ENCODE results near the gene TRAFD1.

The TRAFD1 gene

GRCh38 chr12:112167718-112168525 is 42.6 kb downstream of the TRAFD1 start:
- ChIA-PET POLR2A (no interaction called here), CTCF (no interaction called here)
- TF ChIP-seq ZNF384 (IDR thresholded peaks at IDR 0.05) = no peak
- no peak for TF ChIP-seq SP1 (IDR thresholded peaks at IDR 0.05)
- no peak for TF ChIP-seq NFRKB (IDR thresholded peaks at IDR 0.05)
- no peak for TF ChIP-seq PKNOX1 (IDR thresholded peaks at IDR 0.05)
- no peak for TF ChIP-seq CTBP1 (IDR thresholded peaks at IDR 0.05; ENCODE audit: borderline replicate concordance)
- no peak for TF ChIP-seq FOXK2 (IDR thresholded peaks at IDR 0.05)
- no peak for TF ChIP-seq LEF1 (IDR thresholded peaks at IDR 0.05; ENCODE audit: borderline replicate concordance)
- no peak for TF ChIP-seq HDGF (IDR thresholded peaks at IDR 0.05; ENCODE audit: borderline replicate concordance)
- TF ChIP-seq TARDBP (IDR thresholded peaks at IDR 0.05) = no peak
- TF ChIP-seq ELF4 (IDR thresholded peaks at IDR 0.05) = no peak
- no peak for TF ChIP-seq FOXA1 (IDR thresholded peaks at IDR 0.05)
- no peak for TF ChIP-seq FOXM1 (IDR thresholded peaks at IDR 0.05; ENCODE audit: borderline replicate concordance)
- TF ChIP-seq SUZ12 (IDR thresholded peaks at IDR 0.05) = no peak
- no peak for TF ChIP-seq BHLHE40 (IDR thresholded peaks at IDR 0.05; ENCODE audit: borderline replicate concordance)
- no peak for DNase-seq (ENCODE audit: extremely low spot score)

DNA sequence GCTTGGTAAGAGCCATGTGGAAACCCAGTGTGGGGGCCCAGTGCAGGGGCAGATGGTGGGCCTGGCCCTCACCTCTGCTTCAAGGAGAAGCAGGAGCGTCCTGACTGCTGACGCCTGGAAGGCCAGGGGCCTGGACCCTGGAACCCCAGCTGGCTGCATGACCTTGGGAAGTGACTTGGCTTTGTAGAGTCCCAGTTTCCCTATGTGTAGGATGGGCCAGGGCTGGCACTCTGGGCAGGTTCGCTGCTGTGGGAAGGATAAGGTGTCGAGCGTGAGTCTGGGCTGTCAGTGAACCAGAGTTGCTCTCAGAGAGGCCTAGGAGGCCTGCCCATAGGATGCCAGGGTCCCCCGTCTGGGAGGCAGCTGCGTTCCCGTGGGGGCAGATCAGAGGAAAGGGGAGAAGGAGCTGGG is 43.2 kb downstream of the TRAFD1 start:
- CTCF ChIA-PET = no interaction called here
- no peak for DNase-seq (ENCODE audit: extremely low spot score)
- POLR2A ChIA-PET = no interaction called here
- TF ChIP-seq SP1 (IDR thresholded peaks at IDR 0.05) (no peak), FOXA1 (IDR thresholded peaks at IDR 0.05) (no peak), L3MBTL2 (conservative IDR thresholded peaks at IDR 0.05) (no peak), ARNT (IDR thresholded peaks at IDR 0.05) (no peak), ELF4 (IDR thresholded peaks at IDR 0.05) (no peak), CTBP1 (IDR thresholded peaks at IDR 0.05; ENCODE audit: borderline replicate concordance) (no peak), FOXM1 (IDR thresholded peaks at IDR 0.05; ENCODE audit: borderline replicate concordance) (no peak), TARDBP (IDR thresholded peaks at IDR 0.05) (no peak), SUZ12 (IDR thresholded peaks at IDR 0.05) (no peak), FOXK2 (IDR thresholded peaks at IDR 0.05) (no peak), ZNF384 (IDR thresholded peaks at IDR 0.05) (no peak)

GRCh38 chr12:112169161-112169872 is 44.0 kb downstream of the TRAFD1 start:
- ChIA-PET CTCF (no interaction called here), POLR2A (no interaction called here)
- no peak for DNase-seq (ENCODE audit: extremely low spot score)
- TF ChIP-seq L3MBTL2 (conservative IDR thresholded peaks at IDR 0.05) = no peak
- TF ChIP-seq FOXK2 (IDR thresholded peaks at IDR 0.05) = no peak
- no peak for TF ChIP-seq CTBP1 (IDR thresholded peaks at IDR 0.05; ENCODE audit: borderline replicate concordance)
- no peak for TF ChIP-seq SP1 (IDR thresholded peaks at IDR 0.05)
- TF ChIP-seq PKNOX1 (IDR thresholded peaks at IDR 0.05) = no peak
- TF ChIP-seq SUZ12 (IDR thresholded peaks at IDR 0.05) = no peak
- no peak for TF ChIP-seq ELF4 (IDR thresholded peaks at IDR 0.05)
- TF ChIP-seq FOXM1 (IDR thresholded peaks at IDR 0.05; ENCODE audit: borderline replicate concordance) = no peak
- TF ChIP-seq ZNF384 (IDR thresholded peaks at IDR 0.05) = no peak
- TF ChIP-seq LEF1 (IDR thresholded peaks at IDR 0.05; ENCODE audit: borderline replicate concordance) = no peak
- no peak for TF ChIP-seq HDGF (IDR thresholded peaks at IDR 0.05; ENCODE audit: borderline replicate concordance)
- TF ChIP-seq TARDBP (IDR thresholded peaks at IDR 0.05) = no peak
- TF ChIP-seq NFRKB (IDR thresholded peaks at IDR 0.05) = no peak
- TF ChIP-seq ARNT (IDR thresholded peaks at IDR 0.05) = no peak
- TF ChIP-seq FOXA1 (IDR thresholded peaks at IDR 0.05) = no peak

DNA sequence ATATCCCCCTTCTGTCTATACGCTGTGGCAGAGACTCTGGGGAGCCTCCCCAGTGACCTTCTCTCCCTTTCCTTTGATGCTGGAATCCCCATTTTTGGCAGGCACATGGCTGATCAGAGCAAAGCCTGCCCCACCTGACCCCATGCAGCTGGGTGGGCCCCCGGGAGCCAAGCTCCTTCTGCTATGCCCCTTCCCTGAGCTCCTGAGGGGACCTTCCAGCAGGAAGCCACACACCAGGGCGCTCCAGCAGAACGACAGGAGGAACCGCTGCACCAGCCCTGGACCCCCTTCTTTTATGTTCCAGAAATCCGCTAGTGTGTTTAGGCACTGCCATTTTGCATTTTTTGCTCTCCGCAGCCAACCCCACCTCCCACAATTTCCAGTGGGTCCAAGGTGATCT is 44.6 kb downstream of the TRAFD1 start:
- DNase-seq (ENCODE audit: extremely low spot score) = no peak
- CTCF ChIA-PET = no interaction called here
- TF ChIP-seq TARDBP (IDR thresholded peaks at IDR 0.05) (no peak), CTBP1 (IDR thresholded peaks at IDR 0.05; ENCODE audit: borderline replicate concordance) (no peak), PKNOX1 (IDR thresholded peaks at IDR 0.05) (no peak)
- POLR2A ChIA-PET = no interaction called here

DNA sequence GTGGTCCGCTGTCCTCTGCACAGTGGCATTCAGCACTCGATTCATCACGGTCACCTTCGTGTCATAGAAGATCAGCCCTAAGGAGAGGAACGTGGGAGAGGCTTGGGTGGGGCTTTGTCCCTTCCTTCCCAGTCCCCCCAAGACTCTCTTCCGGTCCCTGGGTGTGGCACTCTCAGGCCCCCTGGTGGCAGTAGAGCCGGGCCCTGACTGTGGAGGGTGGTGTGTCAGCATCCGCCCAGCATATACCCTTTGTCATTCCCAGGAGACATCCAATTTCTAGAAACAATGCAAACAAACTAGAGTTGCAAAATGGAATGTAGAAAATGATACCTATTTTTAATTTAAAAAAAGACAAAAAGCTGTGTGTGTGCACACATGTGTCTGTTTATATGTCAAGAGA is 45.0 kb downstream of the TRAFD1 start:
- POLR2A ChIA-PET = no interaction called here
- TF ChIP-seq FOXM1 (IDR thresholded peaks at IDR 0.05; ENCODE audit: borderline replicate concordance) (no peak), LEF1 (IDR thresholded peaks at IDR 0.05; ENCODE audit: borderline replicate concordance) (no peak), ARNT (IDR thresholded peaks at IDR 0.05) (no peak), NFRKB (IDR thresholded peaks at IDR 0.05) (no peak), BHLHE40 (IDR thresholded peaks at IDR 0.05; ENCODE audit: borderline replicate concordance) (no peak), CTBP1 (IDR thresholded peaks at IDR 0.05; ENCODE audit: borderline replicate concordance) (no peak), ELF4 (IDR thresholded peaks at IDR 0.05) (no peak), HDGF (IDR thresholded peaks at IDR 0.05; ENCODE audit: borderline replicate concordance) (no peak), TARDBP (IDR thresholded peaks at IDR 0.05) (no peak), SUZ12 (IDR thresholded peaks at IDR 0.05) (no peak), SP1 (IDR thresholded peaks at IDR 0.05) (no peak), PKNOX1 (IDR thresholded peaks at IDR 0.05) (no peak), L3MBTL2 (conservative IDR thresholded peaks at IDR 0.05) (no peak), ZNF384 (IDR thresholded peaks at IDR 0.05) (no peak), FOXK2 (IDR thresholded peaks at IDR 0.05) (no peak), FOXA1 (IDR thresholded peaks at IDR 0.05) (no peak)
- DNase-seq (ENCODE audit: extremely low spot score) = peak; percentile 26
- CTCF ChIA-PET = no interaction called here

Data from HEK293T (cell line).